ENCODE results near the gene PPP6R1.

DNA sequence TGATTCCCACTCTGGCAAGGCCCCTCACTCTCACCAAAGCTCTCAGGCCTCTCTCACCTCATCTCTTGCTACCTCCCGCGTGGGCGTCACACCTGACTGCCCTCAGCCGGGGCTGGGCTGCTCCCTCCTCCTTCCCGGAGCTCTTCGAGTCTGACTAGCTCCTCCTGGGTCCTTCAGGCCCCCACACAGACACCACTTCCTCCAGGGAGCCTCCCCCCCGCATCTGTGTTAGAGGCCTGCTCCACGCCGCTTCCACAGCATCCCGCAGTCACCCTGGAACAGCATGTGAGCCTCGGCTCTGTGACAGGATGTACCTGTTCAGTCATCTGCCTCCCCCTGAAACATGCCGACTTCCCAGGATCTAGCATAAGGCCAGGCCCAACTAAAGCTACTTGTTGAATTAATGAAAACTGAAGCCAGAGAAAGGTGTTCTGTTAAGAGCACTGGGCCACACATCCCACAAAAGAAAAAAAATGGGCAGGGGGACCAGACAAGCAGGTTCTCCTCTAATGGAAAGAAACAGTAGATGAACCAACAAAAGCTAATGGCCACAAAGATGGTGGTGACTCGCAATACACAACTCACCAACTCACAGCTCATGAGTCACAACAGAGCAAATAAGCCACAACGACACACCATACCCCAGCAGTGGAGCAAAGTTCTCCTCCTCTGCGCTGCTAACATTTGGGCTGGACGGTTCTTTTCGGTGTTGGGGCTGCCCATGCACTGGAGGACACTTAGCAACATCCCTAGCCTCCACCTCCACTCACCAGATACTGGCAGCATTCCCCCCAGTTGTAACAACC is 3.0 kb downstream of the PPP6R1 start:
- TF ChIP-seq, protein P1, sequence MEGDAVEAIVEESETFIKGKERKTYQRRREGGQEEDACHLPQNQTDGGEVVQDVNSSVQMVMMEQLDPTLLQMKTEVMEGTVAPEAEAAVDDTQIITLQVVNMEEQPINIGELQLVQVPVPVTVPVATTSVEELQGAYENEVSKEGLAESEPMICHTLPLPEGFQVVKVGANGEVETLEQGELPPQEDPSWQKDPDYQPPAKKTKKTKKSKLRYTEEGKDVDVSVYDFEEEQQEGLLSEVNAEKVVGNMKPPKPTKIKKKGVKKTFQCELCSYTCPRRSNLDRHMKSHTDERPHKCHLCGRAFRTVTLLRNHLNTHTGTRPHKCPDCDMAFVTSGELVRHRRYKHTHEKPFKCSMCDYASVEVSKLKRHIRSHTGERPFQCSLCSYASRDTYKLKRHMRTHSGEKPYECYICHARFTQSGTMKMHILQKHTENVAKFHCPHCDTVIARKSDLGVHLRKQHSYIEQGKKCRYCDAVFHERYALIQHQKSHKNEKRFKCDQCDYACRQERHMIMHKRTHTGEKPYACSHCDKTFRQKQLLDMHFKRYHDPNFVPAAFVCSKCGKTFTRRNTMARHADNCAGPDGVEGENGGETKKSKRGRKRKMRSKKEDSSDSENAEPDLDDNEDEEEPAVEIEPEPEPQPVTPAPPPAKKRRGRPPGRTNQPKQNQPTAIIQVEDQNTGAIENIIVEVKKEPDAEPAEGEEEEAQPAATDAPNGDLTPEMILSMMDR (IDR thresholded peaks at IDR 0.05) = no peak
- TF ChIP-seq POLR2A (IDR thresholded peaks at IDR 0.05) = no peak
